SK-N-SH treated with all-trans-retinoic acid at 6 μM for 48 hours (cell line): Measurements from ENCODE around the gene PBX1.

ENCODE experiments used
- ARNTL ChIP-seq: fragments of 450-650 bp; formaldehyde crosslinking; IDR thresholded peaks from 2 replicates; pipeline ENCODE4 v1.5.0; 2020; ENCODE audit warnings: low read depth, mild to moderate bottlenecking, moderate library complexity, borderline replicate concordance
- CREB5 ChIP-seq: fragments of 250-450 bp; sonication (Bioruptor Pico); IDR thresholded peaks from 2 replicates; pipeline ENCODE4 v1.5.1; 2020; ENCODE audit warnings: low read depth, mild to moderate bottlenecking, moderate library complexity
- ESRRG ChIP-seq: fragments of 250-450 bp; sonication (Bioruptor Pico); IDR thresholded peaks from 2 replicates; pipeline ENCODE4 v1.6.1; 2021; ENCODE audit warnings: mild to moderate bottlenecking
- GLIS3 ChIP-seq: fragments of 250-450 bp; sonication (Bioruptor Pico); IDR thresholded peaks from 2 replicates; pipeline ENCODE4 v1.5.0; 2020; ENCODE audit warnings: mild to moderate bottlenecking, moderate library complexity
- TF ChIP-seq, protein P1 (sequence below): fragments of 250-450 bp; sonication (Bioruptor Pico); IDR thresholded peaks from 2 replicates; pipeline ENCODE4 v1.5.1; 2021; ENCODE audit warnings: mild to moderate bottlenecking, moderate library complexity
- TF ChIP-seq, protein P2 (sequence below): fragments of 250-450 bp; sonication (Bioruptor Pico); IDR thresholded peaks from 2 replicates; pipeline ENCODE4 v1.8.0; 2020; ENCODE audit warnings: mild to moderate bottlenecking, moderate library complexity, borderline replicate concordance
- TF ChIP-seq, protein P3 (sequence below): fragments of 250-450 bp; sonication (Bioruptor Pico); IDR thresholded peaks from 2 replicates; pipeline ENCODE4 v1.8.0; 2021; ENCODE audit warnings: low read depth, mild to moderate bottlenecking, moderate library complexity, borderline replicate concordance

DNA sequence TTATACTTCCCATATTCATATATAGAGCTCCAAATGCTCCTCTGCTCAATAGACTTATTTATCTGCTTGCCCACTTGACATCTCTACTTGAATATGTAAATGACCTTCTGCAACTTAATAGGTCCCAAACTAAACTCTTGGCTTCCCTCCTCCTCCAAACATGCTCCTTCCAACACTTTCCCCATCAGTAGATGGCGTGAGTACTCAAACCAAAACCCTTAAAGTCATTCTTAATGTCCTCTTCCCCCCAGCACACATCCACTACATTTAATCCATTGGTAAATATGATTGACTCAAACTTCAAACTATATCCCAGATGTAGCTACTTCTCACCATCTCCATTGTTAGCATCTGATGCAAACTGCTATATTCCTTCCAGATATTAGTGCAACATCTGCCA is 48.5 kb upstream of the PBX1 start:
- TF ChIP-seq CREB5 (CRISPR knock-in tag) (no peak), GLIS3 (CRISPR knock-in tag) (no peak), ESRRG (CRISPR knock-in tag) (no peak), ARNTL (CRISPR knock-in tag) (no peak)
- TF ChIP-seq, protein P1, sequence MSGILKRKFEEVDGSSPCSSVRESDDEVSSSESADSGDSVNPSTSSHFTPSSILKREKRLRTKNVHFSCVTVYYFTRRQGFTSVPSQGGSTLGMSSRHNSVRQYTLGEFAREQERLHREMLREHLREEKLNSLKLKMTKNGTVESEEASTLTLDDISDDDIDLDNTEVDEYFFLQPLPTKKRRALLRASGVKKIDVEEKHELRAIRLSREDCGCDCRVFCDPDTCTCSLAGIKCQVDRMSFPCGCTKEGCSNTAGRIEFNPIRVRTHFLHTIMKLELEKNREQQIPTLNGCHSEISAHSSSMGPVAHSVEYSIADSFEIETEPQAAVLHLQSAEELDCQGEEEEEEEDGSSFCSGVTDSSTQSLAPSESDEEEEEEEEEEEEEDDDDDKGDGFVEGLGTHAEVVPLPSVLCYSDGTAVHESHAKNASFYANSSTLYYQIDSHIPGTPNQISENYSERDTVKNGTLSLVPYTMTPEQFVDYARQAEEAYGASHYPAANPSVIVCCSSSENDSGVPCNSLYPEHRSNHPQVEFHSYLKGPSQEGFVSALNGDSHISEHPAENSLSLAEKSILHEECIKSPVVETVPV (CRISPR knock-in tag), result no peak
- TF ChIP-seq, protein P2, sequence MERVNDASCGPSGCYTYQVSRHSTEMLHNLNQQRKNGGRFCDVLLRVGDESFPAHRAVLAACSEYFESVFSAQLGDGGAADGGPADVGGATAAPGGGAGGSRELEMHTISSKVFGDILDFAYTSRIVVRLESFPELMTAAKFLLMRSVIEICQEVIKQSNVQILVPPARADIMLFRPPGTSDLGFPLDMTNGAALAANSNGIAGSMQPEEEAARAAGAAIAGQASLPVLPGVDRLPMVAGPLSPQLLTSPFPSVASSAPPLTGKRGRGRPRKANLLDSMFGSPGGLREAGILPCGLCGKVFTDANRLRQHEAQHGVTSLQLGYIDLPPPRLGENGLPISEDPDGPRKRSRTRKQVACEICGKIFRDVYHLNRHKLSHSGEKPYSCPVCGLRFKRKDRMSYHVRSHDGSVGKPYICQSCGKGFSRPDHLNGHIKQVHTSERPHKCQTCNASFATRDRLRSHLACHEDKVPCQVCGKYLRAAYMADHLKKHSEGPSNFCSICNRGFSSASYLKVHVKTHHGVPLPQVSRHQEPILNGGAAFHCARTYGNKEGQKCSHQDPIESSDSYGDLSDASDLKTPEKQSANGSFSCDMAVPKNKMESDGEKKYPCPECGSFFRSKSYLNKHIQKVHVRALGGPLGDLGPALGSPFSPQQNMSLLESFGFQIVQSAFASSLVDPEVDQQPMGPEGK (CRISPR knock-in tag), result no peak
- TF ChIP-seq, protein P3, sequence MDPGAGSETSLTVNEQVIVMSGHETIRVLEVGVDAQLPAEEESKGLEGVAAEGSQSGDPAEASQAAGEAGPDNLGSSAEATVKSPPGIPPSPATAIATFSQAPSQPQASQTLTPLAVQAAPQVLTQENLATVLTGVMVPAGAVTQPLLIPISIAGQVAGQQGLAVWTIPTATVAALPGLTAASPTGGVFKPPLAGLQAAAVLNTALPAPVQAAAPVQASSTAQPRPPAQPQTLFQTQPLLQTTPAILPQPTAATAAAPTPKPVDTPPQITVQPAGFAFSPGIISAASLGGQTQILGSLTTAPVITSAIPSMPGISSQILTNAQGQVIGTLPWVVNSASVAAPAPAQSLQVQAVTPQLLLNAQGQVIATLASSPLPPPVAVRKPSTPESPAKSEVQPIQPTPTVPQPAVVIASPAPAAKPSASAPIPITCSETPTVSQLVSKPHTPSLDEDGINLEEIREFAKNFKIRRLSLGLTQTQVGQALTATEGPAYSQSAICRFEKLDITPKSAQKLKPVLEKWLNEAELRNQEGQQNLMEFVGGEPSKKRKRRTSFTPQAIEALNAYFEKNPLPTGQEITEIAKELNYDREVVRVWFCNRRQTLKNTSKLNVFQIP (CRISPR knock-in tag), result no peak
